ENCODE data around the gene SLC12A6.

The SLC12A6 gene

GRCh38 chr15:34347951-34348638, 10.5 kb upstream of the SLC12A6 start:
- ChIA-PET CTCF (no interaction called here), POLR2A (no interaction called here)
- Histone ChIP-seq H3K9me3 (ENCODE audit: control insufficient read depth, insufficient read depth, low read depth, low read length) (no peaks in the 10 kb centered on the region), H3K36me3 (ENCODE audit: control insufficient read depth in 2 of 2, insufficient read depth in 1 of 2, low read length in 2 of 2) (no peaks in the 10 kb centered on the region), H3K27ac (ENCODE audit: extremely low read depth, low read depth, low read length) (no peak overlapping the region), H3K4me3 (ENCODE audit: low read depth, low read length) (no peak overlapping the region), H3K4me1 (ENCODE audit: control insufficient read depth, insufficient read depth, low read length) (no peaks in the 10 kb centered on the region)
- no peak for TF ChIP-seq ZNF518A (tag by site-specific recombination; conservative IDR thresholded peaks at IDR 0.05; ENCODE audit: low read depth)
- no peak for TF ChIP-seq ZNF544 (tag by site-specific recombination; IDR thresholded peaks at IDR 0.05)
- TF ChIP-seq ZNF335 (tag by site-specific recombination; conservative IDR thresholded peaks at IDR 0.05) = no peak
- no peak for TF ChIP-seq ZNF133 (tag by site-specific recombination; IDR thresholded peaks at IDR 0.05)
- TF ChIP-seq ZNF223 (tag by site-specific recombination; IDR thresholded peaks at IDR 0.05) = no peak
- no peak for TF ChIP-seq ZNF433 (tag by site-specific recombination; IDR thresholded peaks at IDR 0.05; ENCODE audit: low read depth)
- TF ChIP-seq TRIM28 (IDR thresholded peaks at IDR 0.05; ENCODE audit: borderline replicate concordance, low read length) = no peak
- TF ChIP-seq ZNF488 (tag by site-specific recombination; IDR thresholded peaks at IDR 0.05) = no peak
- no peak for TF ChIP-seq ZNF626 (tag by site-specific recombination; IDR thresholded peaks at IDR 0.05)
- no peak for TF ChIP-seq PRDM2 (tag by site-specific recombination; IDR thresholded peaks at IDR 0.05; ENCODE audit: borderline replicate concordance)
- no peak for TF ChIP-seq ZNF19 (tag by site-specific recombination; IDR thresholded peaks at IDR 0.05; ENCODE audit: low read depth)
- TF ChIP-seq HOXC10 (CRISPR knock-in tag; IDR thresholded peaks at IDR 0.05) = no peak
- TF ChIP-seq ZSCAN30 (tag by site-specific recombination; IDR thresholded peaks at IDR 0.05) = no peak
- TF ChIP-seq ZNF280D (tag by site-specific recombination; IDR thresholded peaks at IDR 0.05) = no peak
- no peak for TF ChIP-seq PBX3 (CRISPR knock-in tag; IDR thresholded peaks at IDR 0.05)
- TF ChIP-seq RBAK (tag by site-specific recombination; IDR thresholded peaks at IDR 0.05) = no peak
- TF ChIP-seq SP2 (tag by site-specific recombination; IDR thresholded peaks at IDR 0.05) = no peak
- TF ChIP-seq ZNF404 (tag by site-specific recombination; IDR thresholded peaks at IDR 0.05) = no peak
